Uterus (tissue), 2 donors: ENCODE results near the gene VIM.

ENCODE experiments used
- CTCF ChIP-seq, 4 experiments: fragments of 200-600 bp in 2 of 4; fragments of 450-650 bp in 2 of 4; sonication (generic) in 2 of 4; IDR thresholded peaks; one replicate each; pipeline ENCODE4 v1.5.1; 2016 to 2019; ENCODE audit warnings: antibody characterized with exemption in 4 of 4, mild to moderate bottlenecking in 2 of 4, moderate library complexity in 1 of 4
- POLR2A ChIP-seq, 2 donors: fragments of 450-650 bp; IDR thresholded peaks; one replicate each; pipeline ENCODE4 v1.6.1; 2016; ENCODE audit warnings: antibody characterized with exemption in 2 of 2, mild to moderate bottlenecking in 1 of 2, moderate library complexity in 1 of 2

GRCh38 chr10:17247210-17247609 is 19.2 kb downstream of the VIM start:
- no peak for TF ChIP-seq CTCF (IDR thresholded peaks at IDR 0.05)
- no peak for TF ChIP-seq POLR2A (IDR thresholded peaks at IDR 0.05)
